Right lobe of liver (tissue), 4 donors: ENCODE measurements around the gene ZFX.

ENCODE experiments used
- CTCF ChIP-seq, 4 donors: fragments of 200-600 bp in 3 of 4; fragments of 450-650 bp in 1 of 4; IDR thresholded peaks; one replicate each; pipeline versions ENCODE4 v1.5.1 to v1.8.0; 2016 to 2022; ENCODE audit warnings: antibody characterized with exemption in 4 of 4, mild to moderate bottlenecking in 2 of 4
- POLR2A ChIP-seq: fragments of 450-650 bp; IDR thresholded peaks from one replicate; pipeline ENCODE4 v1.6.1; 2017; ENCODE audit warnings: antibody characterized with exemption, mild to moderate bottlenecking
- donor health status: DM: no; HTN: no; CAD: no.
- donor health status: DM: no; HTN: no; CAD: no.
- donor health status: DM: no; HTN: yes; CAD: no.

- TF ChIP-seq CTCF (IDR thresholded peaks at IDR 0.05), result no peak
- TF ChIP-seq POLR2A, result no peak
Observed at GRCh38 chrX:24100713-24101112, 48.8 kb upstream of the ZFX start.
